CD8-positive, alpha-beta memory T cell (primary cell): ENCODE data around the gene DOCK2. TPM values are rescaled to one million over a fixed set of nuclear protein-coding genes. Genes with fewer than 3 reads are reported as not detected.
A peak's percentile ranks its signal among the peaks of the same experiment; 100 is the strongest.

Experiments used
- CTCF ChIA-PET: fragments of 350-600 bp; sonication (Branson Sonifier 250); formaldehyde crosslinking; loops from one replicate; lab custom pipeline; 2021; ENCODE audit warnings: antibody characterized with exemption; lab: Charles Lee
- POLR2A ChIA-PET: fragments of 350-600 bp; sonication (Branson Sonifier 250); formaldehyde crosslinking; loops from one replicate; lab custom pipeline; 2021; ENCODE audit warnings: antibody characterized with exemption; lab: Charles Lee
- DNase-seq, 5 donors: peaks; one replicate each; pipeline versions ENCODE4 v3.0.0 to v3.0.0-alpha.2; 2020 to 2022; ENCODE audit warnings: mixed read lengths in 1 of 5
- H3K27ac ChIP-seq: one replicate; pipeline ENCODE4 v1.7.0; 2013; ENCODE audit warnings: low read depth, mild to moderate bottlenecking, low read length, moderate library complexity
- H3K27me3 ChIP-seq: 2 replicates; pipeline ENCODE4 v1.7.0; 2013; ENCODE audit warnings: low read length, mild to moderate bottlenecking; ENCODE audit not compliant: insufficient read depth, poor library complexity, severe bottlenecking
- H3K36me3 ChIP-seq: 2 replicates; pipeline ENCODE4 v1.7.0; 2013; ENCODE audit warnings: mild to moderate bottlenecking, low read length, moderate library complexity; ENCODE audit not compliant: insufficient read depth
- H3K4me1 ChIP-seq: 2 replicates; pipeline ENCODE4 v1.7.0; 2013; ENCODE audit warnings: mild to moderate bottlenecking, low read length, moderate library complexity; ENCODE audit not compliant: insufficient read depth
- H3K4me3 ChIP-seq: 2 replicates; pipeline ENCODE4 v1.7.0; 2013; ENCODE audit warnings: mild to moderate bottlenecking, low read length
- H3K9me3 ChIP-seq: 2 replicates; pipeline ENCODE4 v1.7.0; 2013; ENCODE audit warnings: mild to moderate bottlenecking, low read length
- H3K27ac Mint-ChIP-seq, 8 donors: one replicate each; pipeline ENCODE4 v1.8.0; 2020 to 2021; ENCODE audit warnings: mixed read lengths in 8 of 8, mild to moderate bottlenecking in 6 of 8, inconsistent platforms in 3 of 8, moderate library complexity in 3 of 8
- H3K27me3 Mint-ChIP-seq, 2 donors: one replicate each; pipeline ENCODE4 v1.8.0; 2020 to 2021; ENCODE audit warnings: mixed read lengths in 2 of 2, mild to moderate bottlenecking in 1 of 2, moderate library complexity in 1 of 2
- H3K36me3 Mint-ChIP-seq, 3 donors: one replicate each; pipeline ENCODE4 v1.8.0; 2020 to 2021; ENCODE audit warnings: mixed read lengths in 3 of 3, inconsistent platforms in 1 of 3, mild to moderate bottlenecking in 1 of 3
- H3K4me1 Mint-ChIP-seq, 3 donors: one replicate each; pipeline ENCODE4 v1.8.0; 2020 to 2021; ENCODE audit warnings: mixed read lengths in 3 of 3, inconsistent platforms in 1 of 3, mild to moderate bottlenecking in 1 of 3
- H3K4me3 Mint-ChIP-seq, 7 donors: one replicate each; pipeline ENCODE4 v1.8.0; 2020 to 2021; ENCODE audit warnings: mixed read lengths in 7 of 7, mild to moderate bottlenecking in 6 of 7, moderate library complexity in 4 of 7, inconsistent platforms in 2 of 7
- H3K9me3 Mint-ChIP-seq, 5 donors: one replicate each; pipeline ENCODE4 v1.8.0; 2020 to 2022; ENCODE audit warnings: mixed read lengths in 5 of 5, mild to moderate bottlenecking in 3 of 5, moderate library complexity in 2 of 5, inconsistent platforms in 1 of 5
- polyA plus RNA-seq: library from polyadenylated mRNA; unstranded; fragments of 300-500 nt; fragmentation: Illumina TruSeq; gene quantifications from one replicate; pipeline ENCODE4 v1.2.3, GENCODE V29; 2021
- total RNA-seq, 2 experiments: library from RNA; stranded (reverse); gene quantifications; one replicate each; pipeline ENCODE4 v1.2.3, GENCODE V29; 2021

Gene DOCK2
- total and polyA plus RNA-seq, 3 experiments from 2014 or later, result 102 to 157 (median 155) TPM

- CTCF ChIA-PET, result no interaction called here
- Mint-ChIP-seq H3K27me3 (no peaks in the 10 kb centered on the region), H3K27ac (no peak overlapping the region), H3K4me1 (peaks cover 15 to 28% (median 23%) of the 10 kb centered on the region in 3 donors), H3K4me3 (no peak overlapping the region), H3K9me3 (no peaks in the 10 kb centered on the region), H3K36me3 (peaks cover 0 to 41% (median 16%) of the 10 kb centered on the region in 3 donors)
- POLR2A ChIA-PET, result no interaction called here
- no peaks in the 10 kb centered on the region for H3K27me3 ChIP-seq
- H3K4me1 ChIP-seq, result no peaks in the 10 kb centered on the region
- no peak for DNase-seq
- H3K36me3 ChIP-seq, result no peaks in the 10 kb centered on the region
- H3K9me3 ChIP-seq, result no peaks in the 10 kb centered on the region
- no peak overlapping the region for H3K4me3 ChIP-seq
- H3K27ac ChIP-seq, result no peak overlapping the region
These were observed 327.2 kb downstream of the DOCK2 start for GRCh38 chr5:169964246-169964645.

DNA sequence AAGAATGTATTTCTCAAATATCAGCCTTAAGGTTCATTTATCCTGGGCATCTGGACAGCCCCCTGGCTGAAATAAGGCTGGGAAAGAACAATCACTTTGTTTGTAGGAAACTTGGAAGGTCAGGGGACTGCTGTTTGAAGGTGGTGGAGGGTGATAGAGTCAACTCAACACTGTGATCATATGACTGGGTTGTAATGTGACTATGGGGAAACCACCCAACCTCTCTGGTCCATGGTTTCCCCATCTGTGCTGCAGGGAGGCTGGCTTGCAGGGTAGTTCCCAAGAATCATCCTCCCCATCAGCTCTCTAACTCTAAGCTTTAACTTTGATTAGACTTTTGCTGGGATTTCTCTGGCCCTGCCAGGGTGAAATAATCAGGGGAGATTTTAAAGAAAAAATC is 333.3 kb downstream of the DOCK2 start:
- Mint-ChIP-seq H3K9me3 (no peaks in the 10 kb centered on the region), H3K4me1 (peaks cover 8 to 25% (median 22%) of the 10 kb centered on the region in 3 donors), H3K27me3 (peaks cover 0 to 1% of the 10 kb centered on the region in 2 donors), H3K27ac (peak overlapping the region in 3 of 8 donors; percentile 2 to 83 (median 42)), H3K4me3 (no peak overlapping the region), H3K36me3 (peaks cover 0 to 33% (median 11%) of the 10 kb centered on the region in 3 donors)
- POLR2A ChIA-PET, result no interaction called here
- CTCF ChIA-PET, result no interaction called here
- Histone ChIP-seq H3K27ac (no peak overlapping the region), H3K9me3 (no peaks in the 10 kb centered on the region), H3K27me3 (no peaks in the 10 kb centered on the region), H3K36me3 (no peaks in the 10 kb centered on the region), H3K4me1 (no peaks in the 10 kb centered on the region), H3K4me3 (no peak overlapping the region)
- no peak for DNase-seq

DNA sequence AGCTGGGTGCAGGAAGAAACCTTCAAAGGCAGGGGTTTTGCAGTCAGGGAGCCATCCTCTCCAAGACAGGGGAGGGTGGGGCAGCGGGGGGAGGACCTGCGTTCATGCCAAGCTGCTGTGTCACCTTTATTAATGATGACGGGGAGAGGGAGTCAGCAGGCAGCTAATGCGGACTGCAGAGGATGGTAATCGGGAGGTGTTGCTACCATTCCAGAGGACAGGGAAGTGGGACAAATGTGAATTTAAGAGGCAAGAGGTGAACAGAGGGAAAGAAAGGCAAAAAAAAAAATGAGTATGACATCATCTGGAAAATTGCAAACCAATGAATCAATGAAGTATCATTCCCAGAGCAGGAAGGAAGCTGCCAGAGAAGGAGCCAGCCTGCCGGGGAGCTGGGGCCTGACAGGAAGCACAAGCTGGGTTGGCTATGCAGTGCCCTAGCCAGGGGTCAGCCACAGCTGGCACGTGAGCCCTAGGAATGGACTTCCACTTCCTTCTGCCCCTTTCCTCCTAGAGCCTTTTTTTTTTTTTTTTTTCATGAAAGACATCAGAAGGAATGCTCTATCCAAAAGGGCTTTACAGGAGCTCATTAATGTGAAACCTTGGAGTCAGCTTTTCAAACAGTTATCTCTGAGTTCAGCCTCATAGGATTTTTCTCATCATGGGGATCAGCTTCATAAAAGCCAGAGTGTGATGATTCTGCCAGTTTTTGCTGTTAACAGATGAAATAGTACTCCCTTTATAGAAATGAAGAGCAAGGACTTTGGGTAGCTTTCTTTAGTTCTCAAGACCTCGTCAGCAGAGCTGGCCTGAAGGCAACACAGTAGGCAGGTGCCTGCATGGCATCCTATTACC is 334.1 kb downstream of the DOCK2 start:
- no peaks in the 10 kb centered on the region for H3K9me3 Mint-ChIP-seq
- CTCF ChIA-PET, result interaction anchor here (0.6 kb wide), 1 partner anchor 1444 kb away, joined by 3 read pairs; no protein-coding TSS in a partner anchor
- H3K27me3 Mint-ChIP-seq, result peaks cover 0 to 1% of the 10 kb centered on the region in 2 donors
- no peaks in the 10 kb centered on the region for H3K36me3 ChIP-seq
- no peak overlapping the region for H3K27ac ChIP-seq
- POLR2A ChIA-PET, result no interaction called here
- H3K4me3 Mint-ChIP-seq, result no peak overlapping the region
- peak overlapping the region in 2 of 8 donors; percentile 66 to 88 for H3K27ac Mint-ChIP-seq
- peaks cover 8 to 25% (median 22%) of the 10 kb centered on the region in 3 donors for H3K4me1 Mint-ChIP-seq
- no peak overlapping the region for H3K4me3 ChIP-seq
- peaks cover 0 to 31% (median 11%) of the 10 kb centered on the region in 3 donors for H3K36me3 Mint-ChIP-seq
- DNase-seq, result no peak
- H3K27me3 ChIP-seq, result no peaks in the 10 kb centered on the region
- no peaks in the 10 kb centered on the region for H3K9me3 ChIP-seq
- no peaks in the 10 kb centered on the region for H3K4me1 ChIP-seq

DNA sequence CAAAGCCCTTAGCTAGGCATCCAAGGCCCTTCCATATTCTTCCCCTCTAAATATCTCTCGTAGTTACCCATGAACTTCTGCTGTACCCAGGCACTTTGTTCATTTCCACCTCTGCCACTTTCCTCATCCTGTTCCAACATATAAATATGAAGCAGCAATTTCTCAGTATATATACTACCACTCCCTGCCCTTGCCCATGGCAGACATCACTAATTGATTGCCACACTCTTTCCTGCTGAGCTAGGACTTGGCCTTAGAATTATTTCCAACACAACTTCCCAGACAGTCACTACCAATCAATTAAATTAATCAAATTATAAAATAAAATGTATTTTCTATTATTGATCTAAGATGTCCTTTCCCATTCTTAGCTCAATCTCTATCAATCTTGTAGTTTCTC is 334.7 kb downstream of the DOCK2 start:
- peaks cover 0 to 1% of the 10 kb centered on the region in 2 donors for H3K27me3 Mint-ChIP-seq
- H3K27ac Mint-ChIP-seq, result no peak overlapping the region
- CTCF ChIA-PET, result interaction anchor here (0.6 kb wide), 1 partner anchor 1443 kb away, joined by 3 read pairs; no protein-coding TSS in a partner anchor
- no peak overlapping the region for H3K4me3 Mint-ChIP-seq
- no peak for DNase-seq
- no peak overlapping the region for H3K4me3 ChIP-seq
- peaks cover 8 to 25% (median 16%) of the 10 kb centered on the region in 3 donors for H3K4me1 Mint-ChIP-seq
- H3K9me3 ChIP-seq, result no peaks in the 10 kb centered on the region
- no peaks in the 10 kb centered on the region for H3K9me3 Mint-ChIP-seq
- H3K36me3 Mint-ChIP-seq, result peaks cover 0 to 28% (median 11%) of the 10 kb centered on the region in 3 donors
- no peaks in the 10 kb centered on the region for H3K36me3 ChIP-seq
- no peaks in the 10 kb centered on the region for H3K4me1 ChIP-seq
- H3K27me3 ChIP-seq, result no peaks in the 10 kb centered on the region
- no peak overlapping the region for H3K27ac ChIP-seq
- POLR2A ChIA-PET, result no interaction called here

DNA sequence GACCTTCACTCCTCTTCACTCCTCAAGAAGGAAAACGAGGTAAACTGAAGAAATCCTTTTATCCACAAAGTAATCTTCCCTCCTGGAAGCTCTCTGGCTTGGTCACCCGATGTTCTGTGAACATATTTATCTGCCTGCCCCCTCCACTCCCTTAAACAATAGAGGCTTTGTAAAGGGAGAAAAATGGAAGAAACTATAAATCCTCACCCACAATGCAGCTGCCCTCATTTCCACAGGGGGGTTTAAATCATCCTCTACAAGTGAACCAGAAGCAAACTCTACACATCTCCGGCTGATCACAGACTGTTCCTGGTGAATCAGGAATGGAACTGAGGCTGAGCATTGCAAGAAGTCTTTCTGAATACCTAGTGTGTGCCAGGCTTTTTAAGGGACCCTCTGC is 336.0 kb downstream of the DOCK2 start:
- Mint-ChIP-seq H3K9me3 (no peaks in the 10 kb centered on the region), H3K4me1 (peaks cover 0 to 17% (median 7%) of the 10 kb centered on the region in 3 donors), H3K4me3 (no peak overlapping the region), H3K27me3 (peaks cover 0 to 4% of the 10 kb centered on the region in 2 donors), H3K27ac (peak overlapping the region in 2 of 8 donors; percentile 6 to 51), H3K36me3 (peaks cover 0 to 34% (median 4%) of the 10 kb centered on the region in 3 donors)
- Histone ChIP-seq H3K9me3 (no peaks in the 10 kb centered on the region), H3K4me1 (no peaks in the 10 kb centered on the region), H3K36me3 (no peaks in the 10 kb centered on the region), H3K27me3 (no peaks in the 10 kb centered on the region), H3K4me3 (no peak overlapping the region), H3K27ac (no peak overlapping the region)
- CTCF ChIA-PET, result no interaction called here
- POLR2A ChIA-PET, result no interaction called here
- no peak for DNase-seq

DNA sequence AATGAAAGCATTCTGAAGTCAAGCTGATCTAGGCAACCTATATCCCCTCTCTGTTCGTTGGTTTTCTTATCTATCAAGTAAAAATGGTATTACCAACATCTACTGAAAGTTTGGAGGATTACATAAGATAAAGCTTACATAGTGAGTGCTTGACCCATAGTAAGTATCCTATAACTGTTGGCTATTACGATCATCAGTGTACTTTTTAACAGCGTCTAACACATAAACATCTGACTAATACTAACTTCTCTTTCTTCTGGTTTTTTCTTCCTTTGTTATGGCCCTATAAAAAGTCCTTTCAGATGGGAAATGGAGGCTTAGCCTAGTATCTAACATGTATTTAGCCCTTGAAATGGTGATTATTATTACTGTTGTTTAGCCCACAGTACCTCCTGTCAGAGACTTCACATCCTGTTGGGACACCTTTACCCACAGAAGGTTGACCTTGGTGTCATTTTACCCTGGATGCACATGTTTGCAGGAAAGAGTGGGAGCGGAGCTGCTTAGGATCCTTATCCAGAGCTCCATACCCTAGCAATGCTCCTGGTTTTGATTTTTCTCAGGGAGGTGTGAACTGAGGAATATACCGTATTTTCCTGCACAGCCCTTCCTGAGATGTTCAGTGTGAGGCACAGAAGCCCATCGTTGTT is 337.2 kb downstream of the DOCK2 start:
- no peaks in the 10 kb centered on the region for H3K4me1 ChIP-seq
- no peak overlapping the region for H3K27ac ChIP-seq
- Mint-ChIP-seq H3K36me3 (peaks cover 0 to 35% (median 2%) of the 10 kb centered on the region in 3 donors), H3K4me3 (no peak overlapping the region), H3K27ac (peak overlapping the region in 1 of 8 donors; percentile 24), H3K4me1 (peaks cover 0 to 13% (median 7%) of the 10 kb centered on the region in 3 donors), H3K27me3 (peaks cover 0 to 4% of the 10 kb centered on the region in 2 donors), H3K9me3 (no peaks in the 10 kb centered on the region)
- POLR2A ChIA-PET, result no interaction called here
- no peak overlapping the region for H3K4me3 ChIP-seq
- H3K27me3 ChIP-seq, result no peaks in the 10 kb centered on the region
- H3K36me3 ChIP-seq, result no peaks in the 10 kb centered on the region
- H3K9me3 ChIP-seq, result no peaks in the 10 kb centered on the region
- no peak for DNase-seq
- CTCF ChIA-PET, result no interaction called here

DNA sequence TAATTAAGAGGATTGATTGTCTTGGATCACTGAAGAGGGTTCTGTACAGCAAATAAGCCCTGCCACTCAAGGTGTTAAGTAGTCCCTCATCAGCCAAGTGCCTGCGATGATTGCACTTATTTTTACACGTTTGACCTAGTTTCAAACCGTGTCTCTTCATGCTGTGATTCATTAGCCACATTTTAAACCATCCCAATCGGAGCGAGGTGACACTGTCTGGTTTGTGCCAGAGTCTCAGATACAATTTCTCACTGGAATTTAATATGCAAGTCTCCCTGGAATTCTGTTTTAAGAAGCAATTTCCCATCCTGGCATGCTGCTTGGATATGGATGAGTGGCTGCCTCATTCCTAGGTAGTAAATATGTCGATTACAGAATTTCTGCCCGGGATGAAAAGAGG is 341.6 kb downstream of the DOCK2 start:
- no peak overlapping the region for H3K27ac Mint-ChIP-seq
- no peak for DNase-seq
- Histone ChIP-seq H3K27me3 (no peaks in the 10 kb centered on the region), H3K4me1 (no peaks in the 10 kb centered on the region), H3K4me3 (no peak overlapping the region), H3K27ac (no peak overlapping the region), H3K9me3 (no peaks in the 10 kb centered on the region), H3K36me3 (peaks cover 10% of the 10 kb centered on the region)
- peaks cover 0 to 3% of the 10 kb centered on the region in 2 donors for H3K27me3 Mint-ChIP-seq
- H3K9me3 Mint-ChIP-seq, result no peaks in the 10 kb centered on the region
- H3K36me3 Mint-ChIP-seq, result peaks cover 6 to 41% (median 10%) of the 10 kb centered on the region in 3 donors
- CTCF ChIA-PET, result no interaction called here
- POLR2A ChIA-PET, result no interaction called here
- H3K4me1 Mint-ChIP-seq, result no peaks in the 10 kb centered on the region
- no peak overlapping the region for H3K4me3 Mint-ChIP-seq

- H3K27me3 ChIP-seq, result no peaks in the 10 kb centered on the region
- no peak overlapping the region for H3K4me3 ChIP-seq
- peaks cover 0 to 3% of the 10 kb centered on the region in 2 donors for H3K27me3 Mint-ChIP-seq
- DNase-seq, result no peak
- H3K4me1 Mint-ChIP-seq, result no peaks in the 10 kb centered on the region
- H3K36me3 Mint-ChIP-seq, result peaks cover 12 to 50% (median 15%) of the 10 kb centered on the region in 3 donors
- H3K27ac ChIP-seq, result no peak overlapping the region
- ChIA-PET POLR2A (no interaction called here), CTCF (interaction anchor here (1.8 kb wide), 1 partner anchor 10 kb away, joined by 4 read pairs; no protein-coding TSS in a partner anchor)
- no peaks in the 10 kb centered on the region for H3K9me3 Mint-ChIP-seq
- H3K27ac Mint-ChIP-seq, result peak overlapping the region in 1 of 8 donors; percentile 11
- H3K9me3 ChIP-seq, result no peaks in the 10 kb centered on the region
- peaks cover 20% of the 10 kb centered on the region for H3K36me3 ChIP-seq
- H3K4me3 Mint-ChIP-seq, result no peak overlapping the region
- H3K4me1 ChIP-seq, result no peaks in the 10 kb centered on the region
These were observed 342.8 kb downstream of the DOCK2 start for GRCh38 chr5:169979871-169980270.
